RWPE2 (cell line): ENCODE measurements around the gene CALHM3.

ENCODE experiments used
- ATAC-seq: fragments of 200-7000 bp; cut with Tn5 transposase; 3 replicates; pipeline ENCODE4 v1.9.1; 2021; ENCODE audit warnings: low read depth
- DNase-seq: peaks from one replicate; pipeline ENCODE4 v3.0.0-alpha.2; 2020; ENCODE audit warnings: low spot score
- H3K27ac ChIP-seq: fragments of 450-650 bp; 2 replicates; pipeline ENCODE4 v1.5.1; 2017; ENCODE audit warnings: mild to moderate bottlenecking; ENCODE audit not compliant: poor library complexity, severe bottlenecking
- H3K27me3 ChIP-seq: fragments of 250-450 bp; sonication (Bioruptor Pico); 2 replicates; pipeline ENCODE4 v1.5.1; 2021; ENCODE audit warnings: mild to moderate bottlenecking, moderate library complexity; ENCODE audit not compliant: insufficient read depth, poor library complexity, severe bottlenecking
- H3K36me3 ChIP-seq: fragments of 250-450 bp; sonication (Bioruptor Pico); 2 replicates; pipeline ENCODE4 v1.5.1; 2020; ENCODE audit warnings: low read depth, mild to moderate bottlenecking, moderate library complexity
- H3K4me1 ChIP-seq: fragments of 250-450 bp; sonication (Bioruptor Pico); 2 replicates; pipeline ENCODE4 v1.5.1; 2021; ENCODE audit warnings: mild to moderate bottlenecking, moderate library complexity; ENCODE audit not compliant: insufficient read depth, poor library complexity, severe bottlenecking
- H3K4me3 ChIP-seq: fragments of 250-450 bp; sonication (Bioruptor Pico); 2 replicates; pipeline ENCODE4 v1.5.1; 2021; ENCODE audit warnings: mild to moderate bottlenecking, moderate library complexity; ENCODE audit not compliant: severe bottlenecking
- H3K9me3 ChIP-seq: fragments of 250-450 bp; sonication (Bioruptor Pico); 2 replicates; pipeline ENCODE4 v1.5.1; 2021; ENCODE audit warnings: mild to moderate bottlenecking, moderate library complexity; ENCODE audit not compliant: severe bottlenecking
- TF ChIP-seq, protein P1 (sequence below): fragments of 450-650 bp; IDR thresholded peaks from one replicate; pipeline ENCODE4 v1.5.1; 2017; ENCODE audit warnings: mild to moderate bottlenecking, moderate library complexity; ENCODE audit not compliant: poor library complexity, severe bottlenecking

Gene CALHM3

DNA sequence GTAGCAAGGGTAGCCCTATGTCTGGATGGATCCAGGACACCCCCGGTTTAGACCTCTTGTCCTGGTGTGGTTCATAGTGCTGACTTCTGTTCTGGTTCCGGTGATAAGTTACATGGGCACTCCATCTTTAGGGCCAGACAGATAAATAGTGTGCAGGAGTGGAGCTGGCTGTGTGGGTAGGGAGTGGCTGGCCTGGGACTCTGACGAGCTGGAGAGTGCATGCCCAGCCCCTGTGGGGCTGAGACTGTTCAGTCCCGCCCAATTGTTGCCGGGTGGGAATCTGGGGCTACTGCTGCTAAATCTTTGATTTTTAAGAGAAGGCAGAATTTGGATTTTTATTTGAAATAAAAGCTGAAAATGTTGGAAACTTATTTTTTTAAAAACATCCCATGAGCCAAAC is 55.3 kb downstream of the CALHM3 start:
- H3K4me3 ChIP-seq = no peak overlapping the region
- TF ChIP-seq, protein P1, sequence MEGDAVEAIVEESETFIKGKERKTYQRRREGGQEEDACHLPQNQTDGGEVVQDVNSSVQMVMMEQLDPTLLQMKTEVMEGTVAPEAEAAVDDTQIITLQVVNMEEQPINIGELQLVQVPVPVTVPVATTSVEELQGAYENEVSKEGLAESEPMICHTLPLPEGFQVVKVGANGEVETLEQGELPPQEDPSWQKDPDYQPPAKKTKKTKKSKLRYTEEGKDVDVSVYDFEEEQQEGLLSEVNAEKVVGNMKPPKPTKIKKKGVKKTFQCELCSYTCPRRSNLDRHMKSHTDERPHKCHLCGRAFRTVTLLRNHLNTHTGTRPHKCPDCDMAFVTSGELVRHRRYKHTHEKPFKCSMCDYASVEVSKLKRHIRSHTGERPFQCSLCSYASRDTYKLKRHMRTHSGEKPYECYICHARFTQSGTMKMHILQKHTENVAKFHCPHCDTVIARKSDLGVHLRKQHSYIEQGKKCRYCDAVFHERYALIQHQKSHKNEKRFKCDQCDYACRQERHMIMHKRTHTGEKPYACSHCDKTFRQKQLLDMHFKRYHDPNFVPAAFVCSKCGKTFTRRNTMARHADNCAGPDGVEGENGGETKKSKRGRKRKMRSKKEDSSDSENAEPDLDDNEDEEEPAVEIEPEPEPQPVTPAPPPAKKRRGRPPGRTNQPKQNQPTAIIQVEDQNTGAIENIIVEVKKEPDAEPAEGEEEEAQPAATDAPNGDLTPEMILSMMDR = no peak
- ATAC-seq = no peak
- no peak for DNase-seq
- H3K36me3 ChIP-seq = peaks cover 87% of the 10 kb centered on the region
- no peaks in the 10 kb centered on the region for H3K9me3 ChIP-seq
- H3K27ac ChIP-seq = no peak overlapping the region
- H3K4me1 ChIP-seq = no peaks in the 10 kb centered on the region
- no peaks in the 10 kb centered on the region for H3K27me3 ChIP-seq
